ENCODE data around the gene TBX1. TPM values are rescaled to one million over a fixed set of nuclear protein-coding genes. Genes with fewer than 3 reads are reported as not detected.

TBX1 gene
- total and polyA plus RNA-seq, 10 of the 15 experiments (the other 5 are each of a cell fraction or from before 2014, with no cell fraction given): not detected

- no peak for TF ChIP-seq YY1 (IDR thresholded peaks at IDR 0.05; ENCODE audit: low read depth, low read length)
Measured at GRCh38 chr22:19769393-19769715, 8.8 kb downstream of the TBX1 start (continued).

GRCh38 chr22:19770349-19771220 is 10.0 kb downstream of the TBX1 start:
- H3K79me2 ChIP-seq (ENCODE audit: control insufficient read depth, insufficient read depth, low read length): no peaks in the 10 kb centered on the region
- no peaks in the 10 kb centered on the region for H3K9me3 ChIP-seq (replicated peaks; ENCODE audit: control insufficient read depth, insufficient read depth, low read length)
- ChIA-PET RAD21 (ENCODE audit: unreplicated experiment) (no interaction called here), CTCF (interaction anchor here (1.0 to 1.2 kb wide), 2 partner anchors 140 to 178 kb away, joined by 3 to 4 read pairs; no protein-coding TSS in a partner anchor), SMC1A (ENCODE audit: uncharacterized antibody, unreplicated experiment) (no interaction called here), POLR2A (interaction anchor here (0.5 kb wide), 1 partner anchor 443 kb away, joined by 4 read pairs; no protein-coding TSS in a partner anchor)
- ATAC-seq (no peak), DNase-seq (ENCODE audit: low read depth, low spot score) (no peak), FAIRE-seq (no peak)
- intact Hi-C loops (cut with micrococcal nuclease; ENCODE audit: unreplicated experiment) (no loop called here), in situ Hi-C loops (cut with MboI) (no loop called here)
- no peak overlapping the region for H3K9ac ChIP-seq (ENCODE audit: control insufficient read depth, insufficient read depth, low read length)
- peaks cover 9% of the 10 kb centered on the region for H3K4me1 ChIP-seq (ENCODE audit: control insufficient read depth, insufficient read depth, low read length)
- H3K27me3 ChIP-seq (replicated peaks in 1 of 2; ENCODE audit: control insufficient read depth in 2 of 2, insufficient read depth in 2 of 2, low read length in 1 of 2): peaks cover 0 to 7% of the 10 kb centered on the region in 2 experiments; a peak in 3 of 4 replicates
- no peaks in the 10 kb centered on the region for H3K36me3 ChIP-seq (ENCODE audit: control insufficient read depth in 2 of 2, insufficient read depth in 2 of 2, low read length in 1 of 2)
- H2AFZ ChIP-seq (ENCODE audit: control insufficient read depth, low read depth, low read length): no peak overlapping the region
- H4K20me1 ChIP-seq (ENCODE audit: control insufficient read depth, insufficient read depth): no peaks in the 10 kb centered on the region; the same call in 1 of the 2 replicates
- no peak overlapping the region for H3K4me2 ChIP-seq (ENCODE audit: control insufficient read depth, insufficient read depth)
- no TSS peak for BruUV-seq (replicated peaks)
- TF ChIP-seq SUZ12 (IDR thresholded peaks at IDR 0.05; ENCODE audit: unreplicated experiment): no peak
- TF ChIP-seq ZNF622 (IDR thresholded peaks at IDR 0.05): no peak
- no peak for TF ChIP-seq ZNF24 (IDR thresholded peaks at IDR 0.05)
- TF ChIP-seq, protein P1, sequence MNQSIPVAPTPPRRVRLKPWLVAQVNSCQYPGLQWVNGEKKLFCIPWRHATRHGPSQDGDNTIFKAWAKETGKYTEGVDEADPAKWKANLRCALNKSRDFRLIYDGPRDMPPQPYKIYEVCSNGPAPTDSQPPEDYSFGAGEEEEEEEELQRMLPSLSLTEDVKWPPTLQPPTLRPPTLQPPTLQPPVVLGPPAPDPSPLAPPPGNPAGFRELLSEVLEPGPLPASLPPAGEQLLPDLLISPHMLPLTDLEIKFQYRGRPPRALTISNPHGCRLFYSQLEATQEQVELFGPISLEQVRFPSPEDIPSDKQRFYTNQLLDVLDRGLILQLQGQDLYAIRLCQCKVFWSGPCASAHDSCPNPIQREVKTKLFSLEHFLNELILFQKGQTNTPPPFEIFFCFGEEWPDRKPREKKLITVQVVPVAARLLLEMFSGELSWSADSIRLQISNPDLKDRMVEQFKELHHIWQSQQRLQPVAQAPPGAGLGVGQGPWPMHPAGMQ (IDR thresholded peaks at IDR 0.05; ENCODE audit: borderline replicate concordance): no peak
- no peak for TF ChIP-seq SMC3 (IDR thresholded peaks at IDR 0.05; ENCODE audit: borderline replicate concordance, low read length)
- TF ChIP-seq RAD21 (IDR thresholded peaks at IDR 0.05; ENCODE audit: insufficient read depth, low read depth, low read length): no peak
- no peak for TF ChIP-seq RAD51 (IDR thresholded peaks at IDR 0.05)
- no peak for TF ChIP-seq CHD2 (IDR thresholded peaks at IDR 0.05; ENCODE audit: borderline replicate concordance, low read depth, low read length)
- TF ChIP-seq MXI1 (IDR thresholded peaks at IDR 0.05; ENCODE audit: low read depth, low read length): no peak
- TF ChIP-seq ZBED1 (IDR thresholded peaks at IDR 0.05; ENCODE audit: borderline replicate concordance): no peak
- no peak for TF ChIP-seq KLF5 (IDR thresholded peaks at IDR 0.05; ENCODE audit: partially characterized antibody)
- TF ChIP-seq NR2C2 (IDR thresholded peaks at IDR 0.05; ENCODE audit: borderline replicate concordance, control insufficient read depth, insufficient read length, low read depth): no peak
- TF ChIP-seq CBX3 (IDR thresholded peaks at IDR 0.05; ENCODE audit: borderline replicate concordance, low read depth): no peak
- TF ChIP-seq KDM1A (IDR thresholded peaks at IDR 0.05; ENCODE audit: borderline replicate concordance): no peak
- TF ChIP-seq ZNF207 (IDR thresholded peaks at IDR 0.05; ENCODE audit: borderline replicate concordance): no peak
- WGBS (ENCODE audit: insufficient coverage, insufficient replicate concordance, low lambda C conversion rate, missing lambda C conversion rate): 46% methylated on average over 25 of the region's 25 CpGs
- H3K27ac ChIP-seq (ENCODE audit: control insufficient read depth, insufficient read depth): no peak overlapping the region
- H3K4me3 ChIP-seq: no peak overlapping the region
